Mucosa of stomach (tissue), 1 donor: Measurements from ENCODE around the gene COL4A2.
"Not testable (repeated sequence)": the region's sequence is repeated elsewhere in the genome, so short reads cannot be mapped to it uniquely, and the experiment has no call there.

Source experiments
- H3K27me3 ChIP-seq: one replicate; pipeline ENCODE4 v1.7.0; 2013; ENCODE audit warnings: mild to moderate bottlenecking, low read length; ENCODE audit not compliant: control insufficient read depth, insufficient read depth
- H3K36me3 ChIP-seq: one replicate; pipeline ENCODE4 v1.7.0; 2013; ENCODE audit warnings: low read length; ENCODE audit not compliant: control insufficient read depth, insufficient read depth
- H3K4me1 ChIP-seq: one replicate; pipeline ENCODE4 v1.7.0; 2013; ENCODE audit warnings: mild to moderate bottlenecking, low read length; ENCODE audit not compliant: control insufficient read depth, insufficient read depth
- H3K4me3 ChIP-seq: one replicate; pipeline ENCODE4 v1.7.0; 2013; ENCODE audit warnings: low read length
- H3K9ac ChIP-seq: one replicate; pipeline ENCODE4 v1.7.0; 2013; ENCODE audit warnings: mild to moderate bottlenecking, low read length, moderate library complexity
- H3K9me3 ChIP-seq: one replicate; pipeline ENCODE4 v1.7.0; 2013; ENCODE audit warnings: mild to moderate bottlenecking, low read length, moderate library complexity; ENCODE audit not compliant: control insufficient read depth
- donor health status: Pancreatic carcinoma.

Gene COL4A2

GRCh38 chr13:110476220-110476617, 169.1 kb downstream of the COL4A2 start:
- Histone ChIP-seq H3K9ac (no peak overlapping the region), H3K4me1 (no peaks in the 10 kb centered on the region), H3K36me3 (no peaks in the 10 kb centered on the region), H3K9me3 (no peaks in the 10 kb centered on the region), H3K27me3 (no peaks in the 10 kb centered on the region), H3K4me3 (no peak overlapping the region)

GRCh38 chr13:110477706-110478245, 170.7 kb downstream of the COL4A2 start:
- Histone ChIP-seq H3K4me3 (no peak overlapping the region), H3K36me3 (no peaks in the 10 kb centered on the region), H3K9me3 (no peaks in the 10 kb centered on the region), H3K4me1 (no peaks in the 10 kb centered on the region), H3K9ac (no peak overlapping the region), H3K27me3 (no peaks in the 10 kb centered on the region)

- Histone ChIP-seq H3K9ac (no peak overlapping the region), H3K4me3 (no peak overlapping the region), H3K9me3 (no peaks in the 10 kb centered on the region), H3K4me1 (no peaks in the 10 kb centered on the region), H3K36me3 (no peaks in the 10 kb centered on the region), H3K27me3 (no peaks in the 10 kb centered on the region)
These were observed 171.5 kb downstream of the COL4A2 start for GRCh38 chr13:110478405-110479214.

GRCh38 chr13:110479215-110479545, 172.1 kb downstream of the COL4A2 start:
- no peak overlapping the region for H3K9ac ChIP-seq
- H3K4me1 ChIP-seq: no peaks in the 10 kb centered on the region
- H3K4me3 ChIP-seq: no peak overlapping the region
- no peaks in the 10 kb centered on the region for H3K36me3 ChIP-seq
- no peaks in the 10 kb centered on the region for H3K9me3 ChIP-seq
- H3K27me3 ChIP-seq: no peaks in the 10 kb centered on the region

- no peaks in the 10 kb centered on the region for H3K4me1 ChIP-seq
- no peaks in the 10 kb centered on the region for H3K36me3 ChIP-seq
- H3K4me3 ChIP-seq: no peak overlapping the region
- no peaks in the 10 kb centered on the region for H3K9me3 ChIP-seq
- no peaks in the 10 kb centered on the region for H3K27me3 ChIP-seq
- no peak overlapping the region for H3K9ac ChIP-seq
These were observed 172.6 kb downstream of the COL4A2 start for GRCh38 chr13:110479648-110480047.

GRCh38 chr13:110480161-110480560, 173.1 kb downstream of the COL4A2 start:
- Histone ChIP-seq H3K27me3 (no peaks in the 10 kb centered on the region), H3K9ac (no peak overlapping the region), H3K4me3 (no peak overlapping the region), H3K9me3 (no peaks in the 10 kb centered on the region), H3K4me1 (no peaks in the 10 kb centered on the region), H3K36me3 (no peaks in the 10 kb centered on the region)

- no peaks in the 10 kb centered on the region for H3K36me3 ChIP-seq
These were observed 176.4 kb downstream of the COL4A2 start for GRCh38 chr13:110483386-110483968.

GRCh38 chr13:110484290-110485048, 177.4 kb downstream of the COL4A2 start:
- Histone ChIP-seq H3K4me1 (no peaks in the 10 kb centered on the region), H3K4me3 (no peak overlapping the region), H3K36me3 (no peaks in the 10 kb centered on the region), H3K9ac (no peak overlapping the region), H3K9me3 (no peaks in the 10 kb centered on the region), H3K27me3 (no peaks in the 10 kb centered on the region)

More at GRCh38 chr13:110483386-110483968, 176.4 kb downstream of the COL4A2 start:
- Histone ChIP-seq H3K9ac (no peak overlapping the region), H3K4me3 (no peak overlapping the region), H3K9me3 (no peaks in the 10 kb centered on the region), H3K27me3 (no peaks in the 10 kb centered on the region), H3K4me1 (no peaks in the 10 kb centered on the region)

- Histone ChIP-seq H3K4me1 (no peaks in the 10 kb centered on the region), H3K27me3 (no peaks in the 10 kb centered on the region), H3K9ac (no peak overlapping the region), H3K9me3 (no peaks in the 10 kb centered on the region), H3K4me3 (no peak overlapping the region), H3K36me3 (no peaks in the 10 kb centered on the region)
These were observed 178.5 kb downstream of the COL4A2 start for GRCh38 chr13:110485604-110486003.

- Histone ChIP-seq H3K27me3 (no peaks in the 10 kb centered on the region), H3K4me1 (no peaks in the 10 kb centered on the region), H3K9me3 (no peaks in the 10 kb centered on the region), H3K9ac (no peak overlapping the region), H3K36me3 (no peaks in the 10 kb centered on the region), H3K4me3 (no peak overlapping the region)
These were observed 179.1 kb downstream of the COL4A2 start for GRCh38 chr13:110486061-110486715.

GRCh38 chr13:110486880-110487279, 179.8 kb downstream of the COL4A2 start:
- H3K9me3 ChIP-seq, H3K36me3 ChIP-seq, H3K9ac ChIP-seq, H3K4me3 ChIP-seq, H3K4me1 ChIP-seq, H3K27me3 ChIP-seq: not testable (repeated sequence)
